GM23248 (cell line): ENCODE results near the gene ST6GALNAC3.

Source experiments
- EZH2 ChIP-seq: fragments of 200-600 bp; sonication (generic); IDR thresholded peaks from 2 replicates; pipeline ENCODE4 v1.6.1; 2018; ENCODE audit warnings: antibody characterized with exemption, mild to moderate bottlenecking; ENCODE audit not compliant: insufficient read depth, poor library complexity, severe bottlenecking
- EZH2phosphoT487 ChIP-seq: fragments of 200-600 bp; sonication (generic); IDR thresholded peaks from 2 replicates; pipeline ENCODE4 v1.6.1; 2018; ENCODE audit warnings: antibody characterized with exemption, moderate library complexity, mild to moderate bottlenecking, low read depth; ENCODE audit not compliant: insufficient read depth

DNA sequence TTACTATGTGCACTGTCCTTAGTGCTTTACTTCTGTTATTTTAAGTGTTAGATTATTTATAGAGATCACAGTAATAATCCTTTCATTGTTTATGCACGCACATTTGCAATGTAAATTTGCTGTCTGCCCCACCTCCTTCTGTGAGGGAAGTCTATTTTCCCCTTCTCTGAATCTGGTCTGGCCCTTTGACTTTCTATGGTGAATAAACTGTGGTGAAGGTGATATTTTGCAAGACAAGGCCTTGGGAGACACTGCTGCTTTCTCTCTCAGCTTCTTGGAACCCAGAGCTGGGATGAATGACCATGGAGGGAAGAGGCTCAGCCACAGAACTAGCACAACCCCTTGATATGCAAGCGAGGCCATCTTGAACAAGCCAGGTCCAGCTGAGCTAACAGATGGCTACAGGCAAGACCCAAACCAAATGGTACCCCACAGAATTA lies 156.3 kb downstream of the ST6GALNAC3 start:
- TF ChIP-seq EZH2, result no peak
- no peak for TF ChIP-seq EZH2phosphoT487
